GM21825 (cell line): Measurements from ENCODE around the gene ADGRD1.

Experiments
- ATAC-seq: cut with Tn5 transposase; IDR thresholded peaks from one replicate; pipeline ENCODE4 v1.9.1; 2021; ENCODE audit warnings: mild to moderate bottlenecking, moderate library complexity; ENCODE audit not compliant: unreplicated experiment

Gene ADGRD1

DNA sequence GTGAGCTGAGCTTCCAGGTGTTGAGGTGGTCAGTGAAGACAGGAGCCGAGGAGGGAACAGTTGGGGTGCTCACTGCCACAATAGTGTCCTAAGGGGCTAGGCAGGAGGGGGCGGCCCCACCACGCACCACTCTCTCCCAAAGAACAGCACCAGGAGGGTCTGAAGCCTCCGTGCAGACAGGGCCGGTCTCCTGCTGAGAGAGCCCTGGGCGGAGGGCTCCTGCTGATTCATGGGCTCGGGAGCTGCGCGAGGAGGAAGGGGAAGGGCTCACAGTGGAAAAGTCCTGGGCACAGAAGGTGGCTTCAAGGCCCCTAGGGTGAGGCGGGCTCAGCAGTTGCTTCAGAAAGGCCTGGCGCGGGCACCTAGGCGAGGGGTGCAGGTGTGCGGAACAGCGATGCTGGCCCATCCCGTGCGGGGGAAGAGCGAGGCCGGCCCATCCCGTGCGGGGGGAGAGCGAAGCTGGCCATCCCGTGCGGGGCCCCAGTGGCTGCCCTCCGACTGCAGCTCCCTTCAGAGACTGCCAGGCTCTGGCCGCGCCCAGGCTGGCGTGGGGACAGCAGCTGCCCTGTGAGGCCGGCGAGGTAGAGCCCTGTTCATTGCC is 176.7 kb downstream of the ADGRD1 start:
- no peak for ATAC-seq

DNA sequence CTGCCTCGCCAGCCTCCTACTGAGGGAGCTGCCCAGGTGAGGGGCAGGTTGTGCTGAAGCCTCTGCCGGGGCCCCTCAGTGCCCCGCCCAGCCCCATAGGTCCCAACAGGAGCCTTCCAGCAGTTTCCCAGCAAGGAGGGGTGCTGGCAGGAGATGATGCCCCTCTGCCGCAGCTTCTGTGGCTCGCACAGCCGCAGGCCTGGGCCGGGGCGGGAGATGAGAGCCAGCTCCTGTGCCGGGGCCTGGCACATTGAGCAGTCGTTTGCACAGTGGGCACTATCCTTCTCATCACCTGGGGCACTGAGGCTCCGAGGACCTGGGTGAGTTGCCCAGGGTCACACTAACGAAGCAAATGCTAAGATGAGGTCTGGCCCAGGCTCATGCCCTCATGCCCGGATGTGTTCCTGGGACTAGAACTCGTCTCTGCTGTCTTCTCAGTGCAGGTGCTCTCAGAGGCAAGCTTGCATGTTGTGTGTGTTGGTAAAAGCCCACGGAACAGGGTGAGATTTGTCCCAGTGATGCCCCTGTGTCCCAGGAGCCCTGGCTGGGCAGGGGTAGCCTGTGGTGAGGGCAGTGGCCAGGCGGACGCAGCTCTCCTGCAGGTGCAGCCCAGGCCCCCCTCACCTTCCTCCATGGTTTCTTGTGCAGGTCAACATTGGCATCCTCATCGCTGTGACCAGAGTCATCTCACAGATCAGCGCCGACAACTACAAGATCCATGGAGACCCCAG is 177.5 kb downstream of the ADGRD1 start:
- no peak for ATAC-seq

DNA sequence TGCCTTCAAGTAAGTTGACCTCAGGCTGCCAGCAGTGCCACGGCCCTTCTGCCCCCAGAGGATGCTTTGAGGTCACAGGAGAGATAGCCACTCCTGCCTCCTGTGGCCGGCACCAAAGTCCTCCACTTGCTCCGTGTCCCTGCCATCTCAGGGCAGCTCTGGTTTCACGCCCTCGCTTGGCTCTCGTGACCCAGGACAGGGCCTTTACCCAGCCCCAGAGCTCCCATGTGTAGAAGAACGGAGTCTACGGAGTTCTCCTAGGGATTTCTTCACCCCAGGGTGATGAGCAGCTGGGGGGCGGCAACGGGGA is 178.1 kb downstream of the ADGRD1 start:
- no peak for ATAC-seq

DNA sequence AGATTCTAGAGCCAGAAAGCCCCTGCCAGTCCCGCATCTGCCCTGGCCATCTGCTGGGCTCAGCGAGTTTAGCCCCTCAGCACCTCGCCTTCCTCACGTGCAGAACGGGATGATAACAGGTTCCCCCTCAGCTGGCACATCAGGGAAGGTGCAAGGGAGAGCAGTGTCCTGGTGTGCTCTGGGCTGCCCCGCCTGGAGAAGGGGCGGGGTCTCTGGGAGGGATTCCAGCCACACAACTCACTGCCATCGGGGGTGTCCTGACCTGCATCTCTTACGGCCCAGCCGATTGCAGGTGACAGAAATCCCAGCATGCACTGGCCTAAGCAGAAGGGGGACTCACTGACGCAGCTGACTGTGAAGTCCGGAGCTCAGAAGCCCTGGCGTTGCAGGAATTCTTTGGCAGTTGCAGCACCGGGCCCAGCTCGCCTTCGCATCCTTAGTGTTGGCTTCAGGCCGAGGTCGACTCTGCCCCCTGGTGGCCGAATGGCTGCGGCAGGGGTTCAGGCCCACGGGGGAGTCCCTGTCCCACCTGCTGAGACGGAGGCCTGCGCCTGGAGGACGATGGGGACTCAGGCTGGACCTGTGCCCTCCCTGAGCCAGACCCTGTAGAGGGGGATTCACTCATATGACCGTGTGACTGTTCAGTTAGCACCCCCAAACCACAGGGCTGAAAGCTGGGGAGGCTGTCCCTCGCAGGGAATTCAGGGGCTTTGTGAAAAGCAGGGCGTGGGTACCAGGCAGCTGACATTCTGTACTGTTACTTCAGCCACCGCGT is 178.6 kb downstream of the ADGRD1 start:
- peak; percentile 71 for ATAC-seq

DNA sequence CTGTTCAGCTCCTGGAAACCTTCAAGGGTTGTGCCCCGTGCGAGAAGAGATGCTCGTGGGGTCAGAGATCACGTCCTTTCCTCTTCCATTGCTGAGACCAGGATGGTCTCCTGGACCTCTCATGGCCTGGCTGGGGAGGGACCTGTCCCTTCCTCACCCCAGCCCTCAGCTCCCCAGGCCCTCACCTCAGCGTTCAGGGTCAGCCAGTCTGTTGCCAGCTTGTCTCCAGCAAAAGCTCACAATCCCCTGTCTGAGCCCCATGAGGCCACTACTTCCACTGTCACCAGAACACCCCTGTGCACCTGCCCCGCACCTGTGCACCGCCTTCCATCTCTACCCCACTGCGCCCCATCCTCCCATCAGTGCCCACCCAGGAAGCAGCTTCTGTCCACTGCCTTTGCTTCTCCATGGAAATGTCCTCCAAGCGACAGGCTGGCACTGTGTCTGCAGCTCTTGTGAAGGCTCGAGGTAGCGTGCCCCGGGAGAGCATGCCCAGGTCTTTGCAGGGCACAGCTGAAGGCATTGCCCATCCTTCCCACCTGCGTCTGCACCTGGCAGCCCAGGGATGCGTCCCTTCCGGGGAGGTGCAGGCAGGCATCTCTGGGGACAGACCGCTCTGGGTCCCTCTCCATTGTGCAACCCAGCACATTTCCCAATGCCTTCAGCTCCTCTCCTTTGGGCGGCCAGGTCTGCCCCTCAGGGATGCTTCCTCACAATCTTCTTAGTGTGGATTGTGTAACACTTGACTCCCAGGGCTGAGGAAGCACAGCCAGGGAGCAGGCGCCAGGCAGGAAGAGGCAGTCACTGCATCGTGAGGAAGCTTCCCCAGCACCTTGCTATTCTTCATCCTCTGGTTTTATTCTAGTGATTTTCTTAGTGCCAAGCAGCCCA is 179.6 kb downstream of the ADGRD1 start:
- ATAC-seq: no peak

DNA sequence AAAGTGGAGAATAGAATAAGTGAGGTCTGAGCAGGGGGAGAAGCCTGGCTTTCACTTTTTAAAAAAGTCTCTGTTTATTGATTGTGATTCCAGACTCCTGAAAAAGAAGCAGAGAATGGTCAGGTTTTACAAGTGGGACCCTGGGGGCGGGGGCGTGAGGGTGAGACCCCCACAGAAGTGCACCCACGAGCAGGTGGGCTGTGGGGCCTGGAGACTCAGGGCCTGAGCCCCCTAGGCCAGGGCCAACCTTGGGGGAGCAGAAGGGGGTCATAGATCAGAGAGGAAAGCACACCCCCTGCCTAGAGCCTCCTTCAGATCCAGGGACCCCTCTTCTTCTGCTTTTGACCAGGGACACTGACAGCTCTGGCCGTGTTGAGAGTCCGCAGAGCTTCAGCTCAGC is 180.3 kb downstream of the ADGRD1 start:
- no peak for ATAC-seq

DNA sequence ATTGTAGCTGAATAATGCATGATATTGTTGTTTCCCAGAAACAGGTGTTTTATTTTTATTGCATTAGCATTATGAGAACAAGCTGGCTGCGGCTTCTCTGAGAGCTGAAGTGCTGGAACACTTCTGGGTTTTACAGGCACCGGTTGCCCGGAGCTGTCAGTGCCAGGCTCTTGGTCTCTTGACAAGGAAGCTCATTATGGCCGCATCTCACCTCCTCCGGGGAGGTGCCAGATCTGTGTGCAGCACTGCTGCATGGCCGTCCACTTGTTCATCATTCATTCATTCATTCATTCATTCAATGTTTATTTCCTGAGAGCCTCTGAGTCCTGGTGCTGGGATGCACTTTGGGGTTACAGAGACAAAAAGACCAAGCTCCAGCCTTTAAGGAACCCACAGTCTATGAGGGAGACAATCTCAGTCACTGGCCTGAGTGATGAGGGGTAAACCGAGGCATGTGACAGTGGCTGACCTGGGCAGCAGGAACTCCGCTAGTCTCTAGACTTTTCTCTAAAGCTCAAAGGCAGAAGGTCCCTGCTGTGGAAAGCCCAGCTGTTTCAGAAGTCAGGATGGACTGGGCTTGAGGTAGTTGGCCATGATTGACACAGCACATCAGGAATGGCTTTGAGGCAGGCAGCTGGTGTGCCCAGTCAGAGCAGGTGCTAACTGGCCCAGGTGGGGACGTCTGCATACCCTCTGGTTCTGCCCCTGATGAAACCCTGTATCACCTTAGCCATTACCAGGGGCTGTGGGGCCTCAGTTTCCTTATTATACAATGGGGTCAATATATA is 181.0 kb downstream of the ADGRD1 start:
- ATAC-seq: no peak

DNA sequence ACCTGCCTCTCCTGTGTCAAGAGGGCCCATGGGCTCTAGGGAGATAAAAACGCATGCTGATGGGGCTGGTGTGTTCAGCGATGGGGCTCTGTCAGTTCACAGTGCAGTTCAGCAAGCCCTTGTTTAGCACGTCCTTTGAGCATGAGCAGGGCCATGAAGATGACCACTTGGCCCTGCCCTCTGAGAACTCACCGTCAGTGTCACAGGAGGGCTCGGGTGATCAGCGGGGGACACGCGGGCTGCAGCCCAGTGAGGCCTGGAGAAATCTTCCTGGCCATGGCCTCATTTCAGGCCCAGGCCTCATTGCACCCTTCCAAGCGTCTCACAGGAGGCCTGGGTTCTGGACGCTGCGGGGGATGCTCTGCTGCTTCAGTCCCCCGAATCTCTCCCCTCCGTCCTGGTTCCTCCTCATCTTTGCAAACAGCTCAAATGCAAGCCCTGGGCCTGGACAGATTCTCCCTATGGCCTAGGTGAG is 181.6 kb downstream of the ADGRD1 start:
- ATAC-seq: no peak

DNA sequence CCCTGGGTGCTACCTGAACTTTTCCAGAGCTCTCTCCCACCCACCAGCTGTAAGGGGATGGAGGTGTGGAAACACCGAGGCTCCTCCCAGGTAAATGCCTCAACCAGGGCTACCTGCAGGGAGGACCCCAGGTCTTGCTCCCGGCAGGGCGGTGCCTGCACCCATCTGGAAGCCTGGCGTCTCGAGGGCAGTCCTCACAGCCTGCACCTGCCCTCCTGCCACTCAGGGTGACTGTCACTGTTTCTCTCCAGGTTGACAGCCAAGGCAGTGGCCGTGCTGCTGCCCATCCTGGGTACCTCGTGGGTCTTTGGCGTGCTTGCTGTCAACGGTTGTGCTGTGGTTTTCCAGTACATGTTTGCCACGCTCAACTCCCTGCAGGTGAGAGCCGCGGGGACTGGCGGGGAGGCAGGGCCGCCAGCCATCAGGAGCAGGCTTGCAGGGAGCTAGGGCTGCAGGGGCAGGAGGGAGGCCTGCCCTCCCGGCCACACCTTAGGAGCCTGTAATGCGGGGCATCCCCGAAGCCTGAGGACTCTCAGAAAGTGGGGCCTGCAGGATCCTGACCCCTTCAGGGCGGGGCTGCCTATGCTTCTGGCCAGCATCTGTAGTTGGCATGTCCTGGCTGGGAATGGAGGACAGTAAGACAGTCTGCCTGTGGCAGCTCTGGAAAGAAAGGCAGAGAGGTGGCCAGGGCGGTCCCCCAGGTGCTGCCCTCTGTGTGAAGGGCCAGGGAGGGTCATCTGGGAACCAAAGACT is 182.3 kb downstream of the ADGRD1 start:
- ATAC-seq: no peak

DNA sequence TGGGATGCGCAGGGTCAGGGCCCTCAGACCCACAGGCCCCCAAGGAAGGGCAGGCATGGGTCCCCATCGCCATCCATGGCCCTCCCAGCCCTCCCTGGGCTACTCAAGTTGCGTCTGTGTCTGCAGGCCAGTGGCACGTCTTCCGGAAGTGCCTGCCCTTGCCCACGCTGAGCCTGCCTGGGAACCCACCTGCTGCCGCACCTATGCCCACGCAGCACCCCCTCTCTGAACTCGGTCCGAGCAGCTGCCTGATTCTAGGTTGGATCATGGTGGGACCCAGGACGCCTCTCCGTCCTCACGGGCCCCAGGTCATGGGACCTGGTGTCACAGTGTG is 182.8 kb downstream of the ADGRD1 start:
- ATAC-seq: no peak

DNA sequence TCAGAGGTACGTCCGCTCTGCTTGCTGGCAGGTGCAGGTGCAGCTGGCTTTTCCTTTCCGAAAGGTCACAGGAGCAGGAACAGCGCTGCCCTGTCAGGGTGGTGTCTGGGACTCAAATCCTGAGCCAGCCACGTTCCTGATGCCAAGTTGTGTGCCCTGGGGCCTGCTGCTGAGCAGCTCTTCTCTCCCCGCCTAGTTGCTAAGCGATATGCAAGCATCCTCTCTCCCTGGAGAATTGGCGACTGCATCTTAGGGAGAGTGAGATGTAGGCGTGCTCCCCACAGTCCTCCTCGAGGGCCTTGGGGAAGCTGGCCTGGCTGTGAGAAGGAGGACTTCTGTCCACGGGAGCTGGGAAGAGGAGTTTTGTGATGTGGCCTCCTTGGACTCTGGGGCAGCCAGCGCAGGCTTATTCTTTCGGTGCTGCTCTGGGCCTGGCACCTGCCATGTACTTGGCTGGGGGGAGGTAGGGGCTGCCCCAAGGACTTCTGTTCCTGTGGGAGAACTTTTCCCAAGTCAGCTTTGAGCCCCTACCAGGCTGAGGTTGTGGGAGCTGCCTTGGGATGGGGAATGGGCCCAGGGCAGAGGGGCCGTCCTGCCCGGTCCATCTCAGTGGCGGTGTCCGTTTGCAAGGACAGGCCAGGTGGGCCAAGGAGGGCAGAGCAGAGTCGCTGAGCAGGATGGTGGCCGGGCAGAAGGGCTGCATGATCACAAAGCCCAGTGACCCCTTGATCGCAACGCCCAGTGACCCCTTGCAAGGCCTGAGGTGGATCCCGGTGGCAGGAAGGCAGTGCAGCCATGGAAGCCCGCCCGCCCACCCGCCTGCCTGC is 183.5 kb downstream of the ADGRD1 start:
- no peak for ATAC-seq

DNA sequence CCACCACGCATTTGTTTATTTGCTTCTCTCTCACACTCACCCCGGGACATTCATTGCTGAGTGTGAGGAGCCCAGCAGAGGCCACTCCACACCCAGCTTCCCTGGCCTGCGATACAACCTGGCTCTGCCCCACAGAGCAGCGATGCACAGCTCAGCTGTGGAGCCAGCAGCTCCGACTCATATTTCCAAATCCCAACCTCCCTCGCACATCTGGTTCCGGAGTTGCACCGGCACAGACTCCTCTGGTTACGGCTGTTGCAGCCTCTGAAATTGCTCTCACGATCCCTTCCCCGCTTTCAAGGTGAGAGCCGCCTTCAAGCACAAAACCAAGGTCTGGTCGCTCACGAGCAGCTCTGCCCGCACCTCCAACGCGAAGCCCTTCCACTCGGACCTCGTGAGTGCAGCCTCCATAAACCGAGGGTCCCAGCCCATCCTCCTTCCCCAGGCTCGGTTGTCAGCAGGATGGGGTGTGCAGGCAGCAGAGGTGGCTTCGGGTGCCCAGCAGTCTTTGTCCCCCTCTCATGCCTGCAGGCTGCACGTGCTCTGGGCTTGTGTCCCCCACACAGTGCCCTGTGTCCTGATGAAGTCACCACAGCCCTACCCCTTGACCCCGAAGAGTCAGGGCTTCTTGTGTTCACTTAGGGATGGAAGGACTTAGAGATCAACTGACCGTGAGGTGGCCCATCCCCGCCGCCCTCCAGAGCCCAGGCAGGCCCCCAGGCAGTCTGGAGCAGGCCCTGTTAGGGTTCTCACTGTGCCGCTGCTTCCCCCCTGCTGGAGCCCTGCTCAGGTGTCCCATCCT is 184.3 kb downstream of the ADGRD1 start:
- no peak for ATAC-seq

DNA sequence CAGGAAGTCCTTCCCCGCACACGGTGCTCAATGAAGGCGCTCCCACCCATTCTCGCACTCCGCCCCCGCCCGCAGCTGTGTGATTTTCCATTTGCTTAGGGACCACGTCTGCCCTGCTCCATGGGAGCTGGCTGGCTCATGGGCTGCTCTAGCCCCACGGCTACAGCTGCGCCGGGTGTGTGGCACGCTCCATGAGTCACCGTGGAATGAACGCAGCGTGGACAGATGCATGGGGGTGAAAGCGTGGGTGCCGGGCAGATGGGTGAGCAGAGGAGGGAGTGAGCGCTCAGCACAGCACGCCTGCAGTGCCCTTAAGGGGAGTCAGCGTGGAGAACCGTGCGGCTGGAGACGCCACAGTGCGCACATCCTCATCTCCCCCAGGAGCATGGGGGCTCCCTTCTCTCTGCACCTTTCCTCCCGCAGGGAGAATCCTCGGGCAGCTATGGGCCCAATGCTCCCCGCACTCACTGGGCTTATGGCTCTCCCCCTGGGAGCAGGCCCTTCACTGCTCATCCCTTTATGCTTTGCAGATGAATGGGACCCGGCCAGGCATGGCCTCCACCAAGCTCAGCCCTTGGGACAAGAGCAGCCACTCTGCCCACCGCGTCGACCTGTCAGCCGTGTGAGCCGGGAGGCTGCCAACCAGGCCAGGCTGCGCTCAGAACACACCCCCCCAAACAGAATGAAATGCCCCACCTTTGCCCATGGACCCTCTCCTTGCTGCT is 185.1 kb downstream of the ADGRD1 start:
- ATAC-seq: no peak

DNA sequence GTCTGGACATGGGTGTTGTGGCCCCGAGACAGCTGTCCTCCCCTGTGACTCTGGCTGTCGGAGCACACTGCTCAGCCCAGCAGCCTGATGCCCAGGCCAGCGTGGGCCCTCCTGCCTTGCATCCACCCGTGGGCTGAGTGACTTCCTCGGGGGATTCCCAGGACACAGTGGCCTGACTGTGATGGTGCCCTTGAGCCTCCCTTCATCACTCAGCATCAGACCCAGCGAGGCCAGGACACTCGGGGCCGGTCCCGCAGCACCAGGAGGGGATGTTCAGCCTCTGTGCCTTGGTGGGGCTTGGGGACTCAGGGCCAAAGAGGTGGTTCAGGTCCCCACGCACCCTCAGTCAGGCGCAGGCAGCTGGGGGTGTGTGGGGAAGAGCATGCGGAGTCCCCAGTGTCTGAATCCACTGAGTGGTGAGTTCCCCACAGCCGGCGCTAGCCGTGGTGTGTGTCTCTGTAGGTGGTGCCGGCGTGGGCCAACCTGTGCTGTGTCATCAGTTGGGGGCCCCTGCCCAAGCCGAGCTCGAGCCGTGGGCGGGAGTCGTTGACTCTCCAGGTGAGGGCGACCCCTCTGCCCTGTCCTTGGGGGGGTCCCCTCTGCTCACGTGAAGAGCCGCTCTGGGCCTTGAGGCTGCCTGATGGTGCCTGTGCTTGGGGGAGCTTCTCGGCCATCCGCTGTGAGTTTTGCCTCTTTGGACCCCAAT is 185.8 kb downstream of the ADGRD1 start:
- ATAC-seq: no peak

DNA sequence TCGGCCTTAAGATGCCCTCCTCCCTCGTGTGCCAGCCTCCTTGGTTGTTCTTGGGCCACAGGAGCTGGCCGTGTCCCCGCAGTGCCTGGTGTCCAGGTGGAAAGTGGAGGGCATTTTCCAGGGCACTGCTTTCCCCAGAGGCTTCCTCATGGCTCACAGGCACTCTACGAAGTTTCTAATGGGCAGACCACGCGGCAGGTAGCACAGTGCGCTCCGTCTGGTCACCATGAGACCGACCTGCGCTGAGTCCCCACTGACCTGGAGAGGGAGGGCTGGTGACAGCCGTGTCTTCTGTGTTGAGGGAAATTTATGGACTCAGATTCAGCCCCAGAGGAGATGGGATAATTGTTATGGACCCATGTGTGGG is 186.3 kb downstream of the ADGRD1 start:
- ATAC-seq: no peak

DNA sequence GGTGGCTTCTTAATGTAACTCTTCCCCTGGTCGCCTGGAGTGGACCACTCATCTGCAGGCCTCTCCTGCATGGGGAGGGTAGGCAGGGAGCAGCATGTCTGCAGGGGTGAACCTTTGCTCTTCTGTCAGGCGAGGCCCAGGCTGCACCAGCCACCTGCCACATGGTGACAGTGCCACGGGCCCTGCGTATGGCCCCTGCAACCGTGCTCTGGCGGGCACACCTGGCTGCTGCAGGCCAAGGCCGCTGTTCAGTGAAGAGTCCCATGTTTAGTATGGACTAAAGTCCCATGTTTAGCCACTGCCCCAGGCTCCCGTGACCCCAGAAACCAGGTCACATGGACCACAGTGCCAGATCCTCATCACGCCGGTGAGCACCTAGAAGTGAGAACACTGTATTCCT is 187.0 kb downstream of the ADGRD1 start:
- no peak for ATAC-seq

DNA sequence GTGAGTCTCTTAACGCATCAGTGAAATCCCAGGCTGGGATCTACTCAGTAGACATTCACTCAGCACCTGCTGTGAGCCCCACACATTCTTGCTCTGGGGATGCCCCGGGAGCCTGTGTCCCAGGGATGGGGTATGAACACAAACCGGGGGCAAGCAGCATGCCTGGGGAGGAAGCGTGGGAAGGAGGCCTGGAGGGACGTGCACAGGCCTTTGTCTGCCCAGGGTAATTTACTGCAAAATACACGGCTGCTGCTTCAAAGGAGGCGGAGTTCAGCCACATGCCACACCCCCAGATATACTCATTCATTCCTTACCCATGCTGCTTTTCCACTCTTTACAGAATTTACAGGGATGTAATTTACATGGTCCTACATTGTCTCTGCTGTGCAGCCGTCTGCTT is 187.8 kb downstream of the ADGRD1 start:
- no peak for ATAC-seq
